K562 (cell line): ENCODE results near the gene GRIN1. TPM values are rescaled to one million over a fixed set of nuclear protein-coding genes. Genes with fewer than 3 reads are reported as not detected.

ENCODE experiments used
- CBFA2T3 ChIP-seq: fragments of 450-650 bp; IDR thresholded peaks from 2 replicates; pipeline ENCODE4 v1.6.1; 2017
- E2F3 ChIP-seq: fragments of 250-450 bp; sonication (Bioruptor Pico); IDR thresholded peaks from 2 replicates; pipeline ENCODE4 v1.4.0; 2020; ENCODE audit warnings: mild to moderate bottlenecking
- ETV6 ChIP-seq, 3 experiments: fragments of 150-350 bp in 1 of 3; sonication (generic) in 1 of 3; formaldehyde crosslinking in 1 of 3; IDR thresholded peaks; 2 replicates each; pipeline versions ENCODE4 v1.6.1 to v1.8.0; 2014 to 2022; ENCODE audit warnings: borderline replicate concordance in 2 of 3, low read depth in 2 of 3, antibody characterized with exemption in 1 of 3, low read length in 1 of 3, mild to moderate bottlenecking in 1 of 3, missing genetic modification reagents in 1 of 3
- FIP1L1 ChIP-seq: fragments of 200-400 bp; formaldehyde crosslinking; IDR thresholded peaks from 2 replicates; pipeline ENCODE4 v1.6.1; 2018; ENCODE audit warnings: mild to moderate bottlenecking, low read depth, low read length; ENCODE audit not compliant: poor library complexity, severe bottlenecking
- GABPA ChIP-seq: fragments of 200-800 bp; sonication (Bioruptor generic); conservative IDR thresholded peaks from 2 replicates; pipeline ENCODE4 v1.6.1; 2016; ENCODE audit warnings: low read depth, missing genetic modification characterization, missing compliant biosample characterization
- GTF2F1 ChIP-seq: IDR thresholded peaks from 2 replicates; pipeline ENCODE4 v1.6.1; 2011; ENCODE audit warnings: low read depth, low read length, improper control_type of control experiment
- HMGN3 ChIP-seq: IDR thresholded peaks from 2 replicates; pipeline ENCODE4 v1.6.1; 2011; ENCODE audit warnings: borderline replicate concordance, low read depth, mild to moderate bottlenecking, mixed read lengths, low read length; ENCODE audit not compliant: insufficient read length; ENCODE audit errors: extremely low read depth
- JUN ChIP-seq, 2 experiments: sonication (generic) in 1 of 2; formaldehyde crosslinking in 1 of 2; IDR thresholded peaks; 2 replicates each; pipeline versions ENCODE4 v1.6.1 to v1.8.0; 2012 to 2022; ENCODE audit warnings: borderline replicate concordance in 2 of 2, mild to moderate bottlenecking in 2 of 2, improper control_type of control experiment in 1 of 2, low read depth in 1 of 2, low read length in 1 of 2, missing genetic modification reagents in 1 of 2
- KAT8 ChIP-seq: fragments of 450-650 bp; IDR thresholded peaks from 2 replicates; pipeline ENCODE4 v1.6.1; 2016; ENCODE audit warnings: low read depth, mild to moderate bottlenecking
- MED1 ChIP-seq: sonication (generic); formaldehyde crosslinking; IDR thresholded peaks from 2 replicates; pipeline ENCODE4 v1.8.1; 2023; ENCODE audit warnings: missing genetic modification reagents, borderline replicate concordance
- MTA1 ChIP-seq: fragments of 450-650 bp; IDR thresholded peaks from 2 replicates; pipeline ENCODE4 v1.6.1; 2017; ENCODE audit warnings: borderline replicate concordance
- NRF1 ChIP-seq, 2 experiments: fragments of 450-650 bp; IDR thresholded peaks in 1 of 2; conservative IDR thresholded peaks in 1 of 2; 2 replicates each; pipeline ENCODE4 v1.6.1; 2014; ENCODE audit warnings: mild to moderate bottlenecking in 2 of 2
- SAFB ChIP-seq: fragments of 200-400 bp; formaldehyde crosslinking; IDR thresholded peaks from 2 replicates; pipeline ENCODE4 v1.6.1; 2017; ENCODE audit warnings: low read depth, low read length, borderline replicate concordance
- SIN3B ChIP-seq: fragments of 450-650 bp; IDR thresholded peaks from 2 replicates; pipeline ENCODE4 v1.6.1; 2017; ENCODE audit warnings: low read depth, mild to moderate bottlenecking, moderate library complexity
- SRSF1 ChIP-seq: fragments of 200-400 bp; formaldehyde crosslinking; IDR thresholded peaks from 2 replicates; pipeline ENCODE4 v1.6.1; 2017; ENCODE audit warnings: mild to moderate bottlenecking, low read depth, low read length, moderate library complexity
- TBP ChIP-seq: optimal IDR thresholded peaks from 2 replicates; pipeline ENCODE3; 2011; ENCODE audit warnings: low read depth, low read length, improper control_type of control experiment
- TEAD4 ChIP-seq, 2 experiments: sonication (generic) in 1 of 2; formaldehyde crosslinking in 1 of 2; IDR thresholded peaks; 2 replicates each; pipeline versions ENCODE4 v1.6.1 to v1.8.0; 2012 to 2022; ENCODE audit warnings: borderline replicate concordance in 1 of 2, inconsistent platforms in 1 of 2, low read length in 1 of 2, mild to moderate bottlenecking in 1 of 2, missing genetic modification reagents in 1 of 2
- ZFP1 ChIP-seq: fragments of 450-650 bp; formaldehyde crosslinking; IDR thresholded peaks from 2 replicates; pipeline ENCODE4 v1.4.0; 2020; ENCODE audit warnings: mild to moderate bottlenecking, mixed read lengths
- polyA plus RNA-seq, 8 experiments: library from polyadenylated mRNA; depleted of rRNA in 4 of 8; stranded (reverse) in 5 of 8; unstranded in 3 of 8; fragments of >200 nt; fragmentation: Nextera tagmentation in 2 of 8; fragmentation: Illumina TruSeq in 1 of 8; extraction: Ambion mirVana in 2 of 8; extraction: Trizol in 1 of 8; gene quantifications; 2 replicates each; pipeline versions ENCODE4 v1.2.1 to v1.2.3, GENCODE V29; 2011 to 2014; ENCODE audit warnings: inconsistent platforms in 1 of 8, missing spikeins in 1 of 8
- total RNA-seq, 7 experiments: library from RNA; depleted of rRNA in 6 of 7; stranded (reverse); fragments of >200 nt in 6 of 7; fragmentation: Illumina TruSeq in 2 of 7; extraction: Trizol in 2 of 7; gene quantifications; 2 replicates each; pipeline versions ENCODE4 v1.2.1 to v1.2.3, GENCODE V29; 2011 to 2021; ENCODE audit warnings: low replicate concordance in 1 of 7
- TF ChIP-seq, protein P1 (sequence below): fragments of 250-450 bp; sonication (Bioruptor Pico); IDR thresholded peaks from 2 replicates; pipeline ENCODE4 v1.4.0; 2020; ENCODE audit warnings: borderline replicate concordance
- TF ChIP-seq, protein P2 (sequence below): fragments of 450-650 bp; formaldehyde crosslinking; IDR thresholded peaks from 2 replicates; pipeline ENCODE4 v1.4.0; 2020; ENCODE audit warnings: mild to moderate bottlenecking, moderate library complexity
- TF ChIP-seq, protein P3 (sequence below): sonication (generic); formaldehyde crosslinking; IDR thresholded peaks from 2 replicates; pipeline ENCODE4 v1.9.0; 2022; ENCODE audit warnings: mild to moderate bottlenecking, missing genetic modification reagents
- TF ChIP-seq, protein P4 (sequence below): fragments of 250-450 bp; sonication (Bioruptor Pico); IDR thresholded peaks from 2 replicates; pipeline ENCODE4 v1.8.0; 2021; ENCODE audit warnings: borderline replicate concordance, mild to moderate bottlenecking, moderate library complexity; ENCODE audit not compliant: poor library complexity, severe bottlenecking

The GRIN1 gene
- total and polyA plus RNA-seq, 9 of the 15 experiments (the other 6 are each of a cell fraction or from before 2014, with no cell fraction given) = 0.03 to 0.35 (median 0.16) TPM; not detected in 6

DNA sequence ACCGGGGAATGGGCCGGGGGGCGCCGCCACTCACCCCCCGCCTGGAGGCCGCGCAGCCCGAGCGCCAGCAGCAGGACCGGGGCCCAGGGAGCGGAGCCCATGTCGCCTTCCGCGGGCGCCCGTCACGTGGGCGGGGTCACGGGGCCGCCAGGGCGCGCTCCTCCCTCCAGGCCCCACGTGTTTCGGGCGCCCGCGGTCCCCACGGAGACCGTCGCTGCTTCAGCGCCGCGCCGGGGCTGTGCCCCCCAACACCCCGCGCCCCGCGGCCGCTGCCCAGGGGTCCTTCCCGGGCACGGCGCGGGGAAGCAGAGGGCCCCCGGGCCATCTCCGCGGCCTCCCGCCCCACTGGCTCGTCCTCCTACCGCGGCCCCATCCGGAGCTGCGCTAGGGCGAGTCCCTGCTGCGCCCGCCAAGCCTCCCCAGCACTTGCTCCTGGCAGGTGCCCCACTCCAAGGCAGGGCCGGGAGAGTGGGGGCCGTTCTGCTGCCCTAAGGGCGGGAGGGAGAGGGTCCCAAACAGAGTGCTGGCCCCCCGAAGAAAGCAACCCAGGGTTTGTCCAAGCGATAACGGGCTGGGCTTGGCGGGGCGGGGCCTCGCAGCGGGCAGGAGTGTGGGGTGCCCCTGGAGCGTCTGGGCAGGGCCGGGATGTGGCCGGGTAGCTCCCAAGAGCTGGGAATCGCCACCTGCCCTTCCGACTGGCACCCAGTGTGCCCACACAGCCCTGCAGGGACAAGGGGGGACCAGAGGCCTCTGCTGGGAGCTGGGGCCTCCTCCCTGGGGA lies 24.2 kb upstream of the GRIN1 start, which contains the start of gene DPP7 (continued):
- TF ChIP-seq, protein P1, sequence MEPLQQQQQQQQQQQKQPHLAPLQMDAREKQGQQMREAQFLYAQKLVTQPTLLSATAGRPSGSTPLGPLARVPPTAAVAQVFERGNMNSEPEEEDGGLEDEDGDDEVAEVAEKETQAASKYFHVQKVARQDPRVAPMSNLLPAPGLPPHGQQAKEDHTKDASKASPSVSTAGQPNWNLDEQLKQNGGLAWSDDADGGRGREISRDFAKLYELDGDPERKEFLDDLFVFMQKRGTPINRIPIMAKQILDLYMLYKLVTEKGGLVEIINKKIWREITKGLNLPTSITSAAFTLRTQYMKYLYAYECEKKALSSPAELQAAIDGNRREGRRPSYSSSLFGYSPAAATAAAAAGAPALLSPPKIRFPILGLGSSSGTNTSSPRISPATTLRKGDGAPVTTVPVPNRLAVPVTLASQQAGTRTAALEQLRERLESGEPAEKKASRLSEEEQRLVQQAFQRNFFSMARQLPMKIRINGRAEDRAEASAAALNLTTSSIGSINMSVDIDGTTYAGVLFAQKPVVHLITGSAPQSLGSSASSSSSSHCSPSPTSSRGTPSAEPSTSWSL (CRISPR knock-in tag) = no peak
- TF ChIP-seq MTA1 (no peak), SAFB (peak; percentile 85), TBP (peak; percentile 24), SIN3B (peak; percentile 76), NRF1 (conservative IDR thresholded peaks at IDR 0.05 in 1 of 2, IDR thresholded peaks at IDR 0.05 in 1 of 2) (peak; percentile 63 to 70), ZFP1 (CRISPR knock-in tag) (no peak), FIP1L1 (no peak), MED1 (CRISPR knock-in tag) (no peak), SRSF1 (no peak), HMGN3 (peak; percentile 29), GABPA (peak; percentile 26; the same call in 1 of the 2 replicates), KAT8 (no peak), JUN (IDR thresholded peaks at IDR 0.05; ENCODE audit: borderline replicate concordance, low read depth, low read length) (peak; percentile 27; the same call in 1 of the 2 replicates), JUN (CRISPR knock-in tag; IDR thresholded peaks at IDR 0.05; ENCODE audit: borderline replicate concordance) (peak; percentile 52; the same call in 1 of the 2 replicates), TEAD4 (IDR thresholded peaks at IDR 0.05; ENCODE audit: low read length) (no peak), TEAD4 (CRISPR knock-in tag; IDR thresholded peaks at IDR 0.05; ENCODE audit: borderline replicate concordance) (0 out of 2 replicates have a peak, but pooled peaks have one; percentile 45), CBFA2T3 (no peak), ETV6 (IDR thresholded peaks at IDR 0.05; ENCODE audit: borderline replicate concordance in 1 of 2, low read depth in 2 of 2, low read length in 1 of 2) (no peak), ETV6 (CRISPR knock-in tag; IDR thresholded peaks at IDR 0.05; ENCODE audit: borderline replicate concordance) (no peak), E2F3 (CRISPR knock-in tag) (peak; percentile 76; the same call in 1 of the 2 replicates), GTF2F1 (no peak)
- TF ChIP-seq, protein P2, sequence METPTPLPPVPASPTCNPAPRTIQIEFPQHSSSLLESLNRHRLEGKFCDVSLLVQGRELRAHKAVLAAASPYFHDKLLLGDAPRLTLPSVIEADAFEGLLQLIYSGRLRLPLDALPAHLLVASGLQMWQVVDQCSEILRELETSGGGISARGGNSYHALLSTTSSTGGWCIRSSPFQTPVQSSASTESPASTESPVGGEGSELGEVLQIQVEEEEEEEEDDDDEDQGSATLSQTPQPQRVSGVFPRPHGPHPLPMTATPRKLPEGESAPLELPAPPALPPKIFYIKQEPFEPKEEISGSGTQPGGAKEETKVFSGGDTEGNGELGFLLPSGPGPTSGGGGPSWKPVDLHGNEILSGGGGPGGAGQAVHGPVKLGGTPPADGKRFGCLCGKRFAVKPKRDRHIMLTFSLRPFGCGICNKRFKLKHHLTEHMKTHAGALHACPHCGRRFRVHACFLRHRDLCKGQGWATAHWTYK (CRISPR knock-in tag) = peak; percentile 51; the same call in 1 of the 2 replicates
- TF ChIP-seq, protein P3, sequence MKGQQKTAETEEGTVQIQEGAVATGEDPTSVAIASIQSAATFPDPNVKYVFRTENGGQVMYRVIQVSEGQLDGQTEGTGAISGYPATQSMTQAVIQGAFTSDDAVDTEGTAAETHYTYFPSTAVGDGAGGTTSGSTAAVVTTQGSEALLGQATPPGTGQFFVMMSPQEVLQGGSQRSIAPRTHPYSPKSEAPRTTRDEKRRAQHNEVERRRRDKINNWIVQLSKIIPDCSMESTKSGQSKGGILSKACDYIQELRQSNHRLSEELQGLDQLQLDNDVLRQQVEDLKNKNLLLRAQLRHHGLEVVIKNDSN (CRISPR knock-in tag) = peak; percentile 87
- TF ChIP-seq, protein P4, sequence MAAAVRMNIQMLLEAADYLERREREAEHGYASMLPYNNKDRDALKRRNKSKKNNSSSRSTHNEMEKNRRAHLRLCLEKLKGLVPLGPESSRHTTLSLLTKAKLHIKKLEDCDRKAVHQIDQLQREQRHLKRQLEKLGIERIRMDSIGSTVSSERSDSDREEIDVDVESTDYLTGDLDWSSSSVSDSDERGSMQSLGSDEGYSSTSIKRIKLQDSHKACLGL = peak; percentile 81
